GM19193 (cell line): ENCODE measurements around the gene NAV1.

Experiments
- POLR2A ChIP-seq: IDR thresholded peaks from 4 replicates; pipeline ENCODE4 v1.6.1; 2011; ENCODE audit not compliant: insufficient read depth, insufficient read length; ENCODE audit errors: extremely low read depth

NAV1 gene

DNA sequence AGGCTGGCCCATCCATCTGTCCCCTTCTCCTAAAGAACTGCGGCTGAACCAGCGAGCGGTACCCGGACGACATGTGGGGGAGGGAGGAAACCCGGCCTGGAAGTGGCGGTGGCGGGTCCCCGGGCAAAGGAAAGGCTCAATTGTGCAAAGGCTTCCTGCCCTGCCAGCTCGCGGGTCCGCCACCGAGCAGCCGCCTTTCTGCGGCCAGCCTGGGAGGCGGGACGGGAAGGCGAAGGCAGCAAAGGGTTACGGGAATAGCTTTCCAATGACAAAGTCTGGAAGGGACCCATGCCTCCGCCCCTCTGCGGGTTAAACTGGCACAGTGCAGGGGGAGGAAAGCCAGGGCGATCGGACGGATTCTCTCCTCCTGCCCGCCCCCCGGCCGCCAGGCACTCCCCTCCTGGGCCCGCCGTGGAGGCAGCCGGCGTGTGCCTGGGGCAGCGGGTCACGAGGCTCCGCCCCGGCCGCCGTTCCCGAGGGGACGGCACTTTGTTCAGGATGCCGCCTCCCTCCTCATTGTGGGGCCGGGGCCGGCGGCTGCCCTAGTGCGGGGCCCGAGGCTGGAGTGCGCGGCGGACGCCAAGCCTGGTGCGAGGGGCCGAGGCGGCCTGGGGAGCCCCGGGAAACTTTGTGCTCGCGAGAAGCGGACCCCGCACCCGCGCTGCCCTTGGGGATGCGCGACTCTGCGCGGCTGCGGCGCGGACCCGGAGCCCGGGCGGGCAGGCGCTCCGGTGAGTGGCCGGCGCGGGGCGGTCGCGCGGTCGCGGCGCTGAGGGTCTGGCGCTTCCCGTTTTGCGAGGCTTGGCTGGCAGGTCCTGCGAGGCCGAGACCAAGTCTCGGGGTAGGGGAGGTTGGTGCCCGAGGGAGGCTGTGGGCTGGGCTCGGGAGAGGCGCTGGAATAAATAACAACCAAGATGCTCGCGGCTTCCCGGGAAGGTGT lies at the start of gene NAV1:
TSS of gene NAV1 (plus strand) at position 516 of the 940 bp plus-strand sequence. CDS start 83,758 bp downstream, outside the sequence.
- no peak for TF ChIP-seq POLR2A

GRCh38 chr1:201489643-201490261 lies 49.2 kb upstream of the NAV1 start:
- TF ChIP-seq POLR2A, result no peak

GRCh38 chr1:201490708-201491131 lies 48.2 kb upstream of the NAV1 start:
- TF ChIP-seq POLR2A, result no peak

DNA sequence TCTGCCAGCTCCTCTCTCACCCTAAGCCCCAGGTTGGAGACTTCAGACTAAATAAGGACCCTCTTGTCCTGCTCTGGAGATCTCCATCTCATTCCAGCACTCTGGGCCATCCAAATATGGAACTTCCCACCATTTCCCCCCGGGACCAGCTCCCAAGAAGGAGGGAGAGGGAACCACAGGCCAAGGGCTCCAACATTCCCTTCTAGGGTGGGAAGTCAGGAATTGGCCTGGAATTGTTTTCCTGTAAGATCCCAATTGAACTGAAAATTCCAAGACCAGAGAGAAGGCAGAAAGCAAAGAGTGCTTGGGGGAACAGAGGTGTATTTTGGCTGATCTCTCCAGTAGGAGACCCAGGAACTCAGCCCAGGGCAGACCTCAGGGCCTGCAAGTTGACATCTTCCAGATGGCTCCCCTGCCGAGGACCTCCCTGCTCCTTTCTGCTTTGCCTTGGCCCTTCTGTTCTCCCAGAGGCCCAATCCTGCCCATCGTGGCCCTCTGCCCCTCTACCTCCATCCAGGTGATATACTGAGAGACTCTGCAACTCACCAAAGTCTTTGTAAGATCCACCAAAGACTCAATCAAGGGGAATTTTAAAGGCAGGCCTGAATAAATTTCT lies 46.9 kb upstream of the NAV1 start:
- no peak for TF ChIP-seq POLR2A

GRCh38 chr1:201493757-201494617 lies 44.9 kb upstream of the NAV1 start:
- TF ChIP-seq POLR2A, result no peak

DNA sequence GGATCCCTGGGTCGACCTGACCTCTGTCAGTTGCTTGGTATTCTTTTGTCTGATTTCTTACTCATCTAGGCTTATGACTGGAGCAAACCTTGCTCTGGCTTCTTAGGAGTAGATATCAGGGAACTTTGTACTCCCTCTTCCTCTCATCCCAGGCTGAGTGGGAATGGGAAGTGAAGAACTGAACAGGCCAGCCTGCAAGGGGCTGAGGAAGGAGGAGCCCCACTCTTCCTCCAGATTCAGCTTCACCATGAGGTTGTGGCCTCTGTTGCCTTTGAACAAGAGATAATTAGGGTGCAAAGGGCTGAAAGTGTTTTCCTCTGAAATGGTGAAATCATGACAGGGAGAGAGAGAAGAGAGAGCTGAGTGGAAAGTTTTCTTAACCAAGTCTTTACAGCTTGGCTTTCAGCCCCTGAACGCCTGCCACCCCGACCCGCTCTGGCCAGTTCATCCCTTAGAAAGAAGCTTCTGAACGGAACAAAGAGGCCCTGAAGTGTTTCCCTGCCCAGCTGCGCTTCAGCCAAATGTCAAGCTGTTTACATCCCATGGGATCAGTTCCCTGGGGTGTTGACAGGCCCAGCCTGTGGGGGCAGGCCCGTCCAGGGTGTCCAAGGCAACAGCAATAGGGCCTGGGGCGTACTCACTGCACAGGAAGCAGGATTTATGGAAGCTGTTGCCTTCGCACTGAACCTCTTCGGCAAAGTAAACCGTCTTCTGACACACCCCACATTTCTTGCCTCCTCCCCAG lies 43.2 kb upstream of the NAV1 start:
- no peak for TF ChIP-seq POLR2A

DNA sequence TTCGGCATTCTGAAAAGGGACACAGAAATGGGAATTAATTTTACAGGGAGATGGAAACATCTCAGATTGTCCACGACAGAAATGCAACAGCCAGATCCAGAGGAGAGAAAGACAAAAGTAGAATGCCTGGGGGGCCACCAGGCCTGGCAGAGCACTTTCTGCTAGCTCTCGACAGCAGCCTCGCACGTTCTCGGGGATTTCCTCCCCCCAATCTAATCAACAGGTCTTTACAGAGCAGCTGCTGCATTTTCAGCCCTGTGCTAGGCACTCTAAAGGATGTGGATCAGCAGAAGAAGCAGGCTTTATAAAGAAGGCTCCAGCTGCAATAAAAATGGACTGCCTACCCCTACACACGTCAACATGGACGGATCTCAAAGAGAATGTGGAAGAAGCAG lies 42.6 kb upstream of the NAV1 start:
- TF ChIP-seq POLR2A, result no peak

- TF ChIP-seq POLR2A, result no peak
Measured at GRCh38 chr1:201497935-201498509, 40.9 kb upstream of the NAV1 start.

DNA sequence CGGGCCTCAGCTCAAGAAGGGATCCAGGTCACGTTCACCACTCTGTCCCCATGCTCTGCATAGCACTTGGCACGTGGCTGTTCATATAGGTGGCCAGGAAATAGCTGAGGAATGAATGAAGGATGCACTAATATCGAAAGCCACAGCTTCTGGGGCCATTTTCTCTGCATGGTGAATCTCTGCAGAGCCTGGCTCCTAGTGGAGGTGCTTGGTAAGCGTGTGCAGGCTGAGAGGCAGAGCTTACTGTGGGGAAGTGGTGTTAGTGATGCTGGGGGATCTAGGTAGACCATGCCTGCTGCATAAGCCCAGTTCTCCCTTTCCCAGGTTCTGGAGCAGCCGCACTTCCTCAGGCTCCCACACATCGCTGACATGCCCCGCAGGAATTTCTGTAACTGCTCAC lies 40.3 kb upstream of the NAV1 start:
- no peak for TF ChIP-seq POLR2A

- no peak for TF ChIP-seq POLR2A
Measured at GRCh38 chr1:201499191-201499590, 39.7 kb upstream of the NAV1 start.

- TF ChIP-seq POLR2A, result no peak
Measured at GRCh38 chr1:201499795-201500669, 38.9 kb upstream of the NAV1 start.

- no peak for TF ChIP-seq POLR2A
Measured at GRCh38 chr1:201500670-201501120, 38.2 kb upstream of the NAV1 start.

- no peak for TF ChIP-seq POLR2A
Measured at GRCh38 chr1:201501144-201501543, 37.8 kb upstream of the NAV1 start.
